ENCODE results near the gene CD99L2. TPM values are rescaled to one million over a fixed set of nuclear protein-coding genes. Genes with fewer than 3 reads are reported as not detected.

The CD99L2 gene
- total RNA-seq, 1 experiment from 2014 or later = 7.3 TPM

- Mint-ChIP-seq H3K27me3 (ENCODE audit: low read depth) (no peaks in the 10 kb centered on the region; the same call in 1 of the 2 replicates), H3K27ac (no peak overlapping the region), H3K4me1 (no peaks in the 10 kb centered on the region), H3K4me3 (no peak overlapping the region), H3K9me3 (peaks cover 56 to 58% of the 10 kb centered on the region in 2 experiments), H3K36me3 (ENCODE audit: insufficient read depth in 1 of 3, low read depth in 3 of 3) (peaks cover 13 to 36% (median 18%) of the 10 kb centered on the region in 3 experiments; a peak in 6 of 7 replicates)
- Histone ChIP-seq H3K14ac (ENCODE audit: insufficient read depth, low read length) (no peak overlapping the region), H3K79me1 (ENCODE audit: insufficient read depth, low read depth, low read length, poor library complexity, severe bottlenecking) (no peaks in the 10 kb centered on the region), H4K5ac (ENCODE audit: insufficient read length, low read depth, low read length) (no peak overlapping the region), H3K56ac (ENCODE audit: insufficient read length, low read depth, low read length) (no peak overlapping the region), H3T11ph (ENCODE audit: low read length) (no peak overlapping the region), H3K9ac (ENCODE audit: extremely low read depth, insufficient read length, low read length) (no peak overlapping the region), H3K4me2 (ENCODE audit: insufficient read depth, insufficient read length, low read length) (no peak overlapping the region), H2AK5ac (ENCODE audit: insufficient read length, low read length) (no peak overlapping the region), H2AFZ (ENCODE audit: low read length) (no peak overlapping the region), H3K4ac (ENCODE audit: low read depth, low read length) (no peak overlapping the region), H3K27me3 (ENCODE audit: insufficient read depth, low read length) (no peaks in the 10 kb centered on the region), H4K91ac (ENCODE audit: insufficient read length, low read depth, low read length) (no peak overlapping the region), H2BK120ac (ENCODE audit: low read depth, low read length, poor library complexity, severe bottlenecking) (no peak overlapping the region), H4K20me1 (ENCODE audit: control insufficient read depth, insufficient read depth, insufficient read length) (no peaks in the 10 kb centered on the region), H3K4me1 (ENCODE audit: insufficient read depth, low read length) (no peaks in the 10 kb centered on the region), H4K8ac (replicated peaks; ENCODE audit: insufficient read length, low read depth, low read length) (no peak overlapping the region), H3K9me3 (ENCODE audit: control insufficient read depth, low read depth, low read length) (no peaks in the 10 kb centered on the region), H2BK20ac (ENCODE audit: low read depth, low read length, poor library complexity, severe bottlenecking) (no peak overlapping the region), H3K79me2 (ENCODE audit: insufficient read depth, low read length) (no peaks in the 10 kb centered on the region), H3K27ac (ENCODE audit: insufficient read length, low read depth, low read length) (no peak overlapping the region), H3K23me2 (ENCODE audit: insufficient read length, low read depth, low read length, poor library complexity, severe bottlenecking) (peaks cover 3% of the 10 kb centered on the region), H2BK12ac (ENCODE audit: insufficient read length, low read depth, low read length) (no peak overlapping the region), H2BK5ac (ENCODE audit: insufficient read length, low read length) (no peak overlapping the region), H3K18ac (ENCODE audit: insufficient read length, low read depth, low read length) (no peak overlapping the region), H2BK15ac (ENCODE audit: low read depth, low read length) (no peak overlapping the region), H3K23ac (ENCODE audit: insufficient read length, low read depth, low read length) (no peak overlapping the region)
- no peak for DNase-seq
- TF ChIP-seq CTCF (conservative IDR thresholded peaks at IDR 0.05) = no peak
- WGBS (ENCODE audit: extremely low coverage, insufficient read length, low lambda C conversion rate) = no CpG with 5 or more reads among the region's 3 CpGs
Observed at GRCh38 chrX:150752124-150752523, 146.3 kb downstream of the CD99L2 start.
